HG03520 (cell line): ENCODE data around the gene ANAPC1.
"Not testable (repeated sequence)": the region's sequence is repeated elsewhere in the genome, so short reads cannot be mapped to it uniquely, and the experiment has no call there.

Experiments
- ATAC-seq: cut with Tn5 transposase; IDR thresholded peaks from one replicate; pipeline ENCODE4 v1.9.1; 2021; ENCODE audit warnings: mild to moderate bottlenecking, moderate library complexity; ENCODE audit not compliant: unreplicated experiment

The ANAPC1 gene

DNA sequence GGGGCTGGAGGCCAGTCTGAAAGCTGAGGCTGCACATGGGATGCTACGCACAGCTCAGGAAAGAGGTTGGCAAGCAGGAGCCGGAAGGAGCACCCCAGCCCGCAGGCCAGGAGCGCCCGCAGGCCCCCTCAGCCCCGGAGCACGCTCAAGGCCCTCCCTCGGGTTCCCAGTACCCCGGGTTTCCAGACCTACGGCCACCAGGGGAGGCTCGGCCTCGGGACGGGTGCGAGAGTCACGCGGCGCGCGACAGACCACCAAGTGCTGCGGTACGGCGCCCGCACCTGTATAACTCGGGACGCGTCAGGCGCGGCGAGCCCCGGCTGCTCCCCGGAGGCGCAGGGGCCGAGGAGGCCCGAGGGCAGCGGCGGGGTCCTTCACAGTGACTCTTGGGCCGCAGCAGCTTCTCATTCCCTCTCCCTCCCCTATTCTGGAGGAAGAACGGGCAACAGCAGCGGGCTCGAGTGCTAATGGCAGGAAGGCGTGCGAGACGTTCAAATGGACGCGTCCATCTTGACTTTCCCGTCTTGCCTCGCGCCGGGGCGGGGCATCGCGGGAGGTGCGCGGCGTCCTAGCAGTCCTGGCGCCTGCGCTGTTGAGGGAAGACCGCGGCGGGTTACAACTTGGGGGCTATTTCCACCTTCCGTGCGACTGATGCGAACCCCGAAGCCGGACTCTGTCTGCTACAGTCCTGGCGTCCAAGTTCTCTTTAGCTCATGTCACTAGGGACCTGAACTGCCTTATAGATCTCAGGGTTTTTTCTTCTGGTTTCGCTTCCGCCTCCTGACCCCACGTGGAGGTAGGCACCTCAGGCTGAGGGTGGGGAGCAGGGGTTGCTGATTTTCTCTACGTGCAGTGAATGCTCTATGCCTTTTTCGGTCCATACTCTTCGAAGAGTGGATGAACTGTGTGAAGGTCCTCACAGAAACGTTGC lies at the start of gene ANAPC1:
Gene ANAPC1 (minus strand): TSS at position 533 of the 931 bp plus-strand sequence. CDS start 3,368 bp downstream, outside the sequence.
- peak; percentile 83 for ATAC-seq

DNA sequence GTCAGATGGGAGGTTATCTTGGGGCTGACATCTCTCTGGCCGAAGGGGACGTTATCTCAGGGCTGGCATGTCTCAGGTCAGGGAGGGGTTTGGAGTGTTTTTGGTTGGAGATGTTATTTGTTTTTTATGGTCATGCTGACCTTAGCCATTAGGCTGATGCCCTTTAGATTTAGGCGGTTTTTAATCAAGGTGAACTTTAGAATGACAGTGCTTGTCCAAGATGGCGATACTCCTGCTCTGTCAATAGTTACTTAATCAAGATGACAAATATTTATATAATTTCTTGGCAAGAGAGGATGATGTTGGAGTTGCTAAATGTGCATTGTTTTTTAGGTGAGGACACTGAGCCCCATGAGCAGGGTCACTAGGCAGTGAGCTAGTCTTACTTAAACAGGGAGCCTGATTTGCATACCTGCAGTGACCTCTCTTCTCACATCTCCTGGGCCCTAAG lies 48.9 kb upstream of the ANAPC1 start:
- ATAC-seq: no peak

- ATAC-seq: no peak
Observed at GRCh38 chr2:111930875-111931274, 46.9 kb upstream of the ANAPC1 start.

GRCh38 chr2:111930409-111930808 lies 46.4 kb upstream of the ANAPC1 start:
- ATAC-seq: no peak

DNA sequence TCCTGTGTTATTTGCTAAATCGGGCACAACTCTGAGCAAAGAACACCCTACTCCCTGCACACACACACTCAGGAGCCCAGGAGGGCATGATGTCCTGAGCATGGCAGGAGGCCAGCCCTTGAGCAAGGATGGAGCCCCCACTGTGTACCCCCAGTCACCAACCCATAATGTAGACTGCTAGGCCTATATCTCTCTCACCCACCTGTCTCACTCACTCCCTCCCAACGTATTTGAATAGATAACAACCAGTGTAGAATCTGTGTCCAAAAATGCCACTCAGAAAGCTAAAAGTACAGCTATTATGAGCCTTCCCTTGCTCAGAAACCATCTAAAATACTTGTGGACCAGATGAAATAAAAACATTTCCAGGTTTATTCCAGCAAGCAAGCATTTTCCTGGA lies 43.7 kb upstream of the ANAPC1 start:
- no peak for ATAC-seq

DNA sequence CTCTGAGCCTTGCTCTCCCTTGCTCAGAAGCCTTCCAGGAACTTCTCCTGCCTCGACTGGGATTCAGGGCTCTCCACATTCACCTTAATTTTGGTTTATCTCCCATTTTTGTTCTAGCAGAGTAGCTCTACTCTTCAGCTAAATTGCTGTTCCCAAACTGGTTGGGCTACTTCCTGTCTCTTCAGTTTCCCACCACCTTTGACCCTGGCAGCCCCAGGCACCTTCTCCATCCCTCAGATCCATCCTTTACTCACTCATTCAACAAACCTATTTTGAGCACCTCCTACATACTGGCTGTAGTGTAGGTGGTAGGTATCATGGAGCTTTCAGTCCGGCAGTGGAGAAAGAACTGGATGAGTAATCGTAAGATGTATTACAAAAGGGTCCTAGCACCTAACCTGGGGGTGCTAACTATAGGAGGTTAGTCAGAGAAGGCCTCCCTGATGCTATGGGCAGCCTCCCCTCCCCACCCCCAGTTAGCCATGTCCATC lies 40.7 kb upstream of the ANAPC1 start:
- ATAC-seq: no peak

- ATAC-seq: no peak
Observed at GRCh38 chr2:111923276-111923804, 39.3 kb upstream of the ANAPC1 start.

DNA sequence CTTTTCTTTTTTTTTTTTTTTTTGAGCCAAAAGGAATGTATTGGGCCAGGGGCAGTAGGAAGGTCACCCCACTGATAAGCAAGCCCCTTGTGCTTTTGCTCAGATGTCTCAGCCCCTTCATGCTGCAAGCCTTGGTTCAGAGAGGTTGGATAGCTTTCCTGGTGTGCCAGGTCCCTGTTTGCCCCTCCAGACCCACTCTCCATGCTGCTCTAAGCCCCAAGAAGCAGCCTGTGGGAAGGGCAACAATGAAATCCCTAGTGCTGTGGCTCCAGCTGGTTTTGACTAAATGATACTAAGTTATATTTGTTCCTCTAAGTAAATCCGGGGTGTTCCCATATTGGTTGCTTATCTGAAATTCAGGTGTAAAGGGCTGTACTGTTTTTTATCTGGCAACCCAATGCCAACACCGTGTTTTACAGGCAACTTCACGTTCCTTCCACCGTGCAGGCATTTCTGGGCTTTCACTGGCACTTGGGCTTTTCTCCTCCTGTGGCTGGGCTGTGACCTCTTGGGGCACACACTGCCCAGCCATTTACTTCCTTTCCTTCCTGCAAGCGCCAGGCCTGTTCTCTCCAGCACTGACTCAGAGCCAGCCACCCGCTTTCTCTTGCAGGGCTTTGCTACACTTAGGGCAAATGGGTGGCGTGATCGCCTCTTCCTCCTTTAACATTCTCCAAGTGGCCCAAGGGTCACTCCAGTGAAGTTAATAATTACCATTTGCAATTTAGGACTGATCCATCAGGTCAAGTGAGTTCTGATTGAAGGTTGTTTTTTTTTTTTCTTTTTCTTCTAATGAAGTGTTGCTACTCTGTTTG lies 36.0 kb upstream of the ANAPC1 start:
- no peak for ATAC-seq

- no peak for ATAC-seq
Observed at GRCh38 chr2:111919365-111919764, 35.4 kb upstream of the ANAPC1 start.

- ATAC-seq: no peak
Observed at GRCh38 chr2:111918383-111918806, 34.4 kb upstream of the ANAPC1 start.

DNA sequence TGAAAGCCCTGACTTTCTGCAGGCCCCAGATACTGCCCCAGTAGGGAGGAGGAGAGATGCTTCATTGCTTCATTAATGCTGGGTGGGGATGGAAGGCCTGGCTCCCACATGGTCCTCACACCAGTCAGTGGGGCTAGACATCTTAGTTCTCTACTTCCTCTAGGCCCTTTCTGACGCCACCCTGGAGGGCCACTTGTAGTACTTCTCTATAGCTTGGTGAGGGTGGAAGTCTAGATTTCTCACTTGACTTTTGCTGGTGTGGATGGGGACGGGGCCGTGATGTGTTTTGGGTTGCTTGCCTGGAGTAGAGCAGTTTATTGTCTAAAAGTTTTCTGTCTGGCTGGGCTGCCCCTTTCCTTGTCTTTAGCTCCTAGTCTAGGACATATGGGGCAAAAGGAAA lies 33.1 kb upstream of the ANAPC1 start:
- ATAC-seq: no peak

- no peak for ATAC-seq
Observed at GRCh38 chr2:111912547-111912946, 28.6 kb upstream of the ANAPC1 start.

GRCh38 chr2:111911295-111911977 lies 27.4 kb upstream of the ANAPC1 start:
- ATAC-seq: not testable (repeated sequence)

DNA sequence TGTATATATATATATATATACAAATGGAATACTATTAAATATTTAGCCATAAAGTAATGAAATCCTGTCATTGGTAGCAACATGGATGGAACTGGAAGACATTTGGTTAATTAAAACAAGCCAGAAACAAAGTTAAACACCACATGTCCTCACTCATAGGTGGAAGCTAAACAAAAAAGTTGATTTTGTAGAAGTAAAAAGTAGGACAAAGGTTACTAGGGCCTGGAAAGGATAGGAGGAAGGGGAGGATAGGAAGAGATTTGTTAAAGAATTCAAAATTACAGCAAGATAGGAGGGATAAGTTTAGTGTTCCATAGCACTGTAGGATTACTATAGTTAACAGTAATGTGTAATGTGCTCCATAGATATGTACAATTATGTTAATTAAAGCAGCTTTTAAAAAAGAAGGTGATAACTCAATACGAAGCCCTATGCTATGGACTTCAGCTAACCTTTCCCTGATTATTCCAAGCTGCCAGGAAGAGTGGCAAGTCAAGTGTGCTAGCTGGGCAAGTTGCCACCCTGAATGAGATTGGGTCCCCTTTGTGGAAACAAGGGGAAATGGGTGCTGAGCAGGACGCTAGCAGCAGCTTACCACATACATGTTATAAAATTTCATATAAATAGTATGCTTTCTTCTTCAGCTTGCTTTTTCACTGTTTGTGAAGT lies 26.8 kb upstream of the ANAPC1 start:
- ATAC-seq: no peak

DNA sequence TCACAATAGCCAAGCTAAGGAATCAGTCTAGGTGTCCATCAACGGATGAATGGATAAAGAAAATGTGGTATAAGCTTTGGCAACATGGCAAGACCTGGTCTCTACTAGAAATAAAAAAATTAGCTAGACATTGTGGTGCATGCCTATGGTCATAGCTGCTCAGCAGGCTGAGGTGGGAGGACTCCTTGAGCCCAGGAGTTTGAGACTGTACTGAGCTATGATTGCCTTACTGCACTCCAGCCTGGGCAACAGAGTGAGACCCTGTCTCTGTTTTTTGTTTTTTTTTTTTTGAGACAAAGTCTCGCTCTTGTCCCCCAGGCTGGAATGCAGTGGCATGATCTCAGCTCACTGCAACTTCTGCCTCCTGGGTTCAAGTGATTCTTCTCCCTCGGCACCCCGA lies 26.0 kb upstream of the ANAPC1 start:
- ATAC-seq: not testable (repeated sequence)

DNA sequence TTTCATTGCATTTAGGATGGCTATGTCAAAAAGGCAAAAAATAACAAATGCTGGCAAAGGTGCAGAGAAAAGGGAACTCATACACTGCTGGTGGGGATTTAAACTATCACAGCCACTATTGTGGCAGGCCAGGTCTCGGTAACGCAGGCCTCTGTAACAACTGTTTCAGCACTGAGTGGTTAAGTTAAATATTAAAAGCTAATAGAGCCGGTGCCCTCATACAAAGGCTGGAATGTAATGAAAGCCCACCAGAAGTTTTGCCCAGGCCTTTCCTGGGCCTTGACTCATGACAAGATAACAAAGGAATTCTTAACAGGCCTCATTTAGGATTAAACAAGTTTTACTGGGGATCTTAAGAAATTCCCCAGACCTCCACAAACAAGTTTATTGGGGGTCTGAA lies 25.1 kb upstream of the ANAPC1 start:
- ATAC-seq: no peak

DNA sequence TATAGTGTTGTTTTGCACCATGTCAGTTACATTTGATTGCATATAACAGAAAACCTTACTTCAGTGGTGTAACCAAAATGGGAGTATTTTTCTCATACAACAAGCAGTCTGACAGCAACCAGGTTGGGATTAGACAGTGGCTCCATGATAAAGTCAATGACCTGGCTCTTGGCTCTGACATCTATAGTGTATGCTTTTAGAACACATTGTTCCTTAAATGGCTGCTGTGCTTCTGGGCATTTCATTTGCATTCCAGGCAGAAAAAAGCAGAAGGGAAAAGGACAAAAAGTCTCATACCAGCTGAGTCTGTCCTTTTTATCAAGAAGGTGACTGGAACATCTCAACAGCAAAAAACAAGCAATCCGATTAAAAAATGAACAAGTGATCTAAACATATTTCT lies 24.6 kb upstream of the ANAPC1 start:
- ATAC-seq: no peak

- ATAC-seq: no peak
Observed at GRCh38 chr2:111905990-111906735, 22.2 kb upstream of the ANAPC1 start.

- ATAC-seq: not testable (repeated sequence)
Observed at GRCh38 chr2:111905475-111905869, 21.5 kb upstream of the ANAPC1 start.
